ENCODE results near the gene RAMACL. TPM values are rescaled to one million over a fixed set of nuclear protein-coding genes. Genes with fewer than 3 reads are reported as not detected.

RAMACL gene
- total RNA-seq, 1 donor from 2014 or later: 0.12 TPM

DNA sequence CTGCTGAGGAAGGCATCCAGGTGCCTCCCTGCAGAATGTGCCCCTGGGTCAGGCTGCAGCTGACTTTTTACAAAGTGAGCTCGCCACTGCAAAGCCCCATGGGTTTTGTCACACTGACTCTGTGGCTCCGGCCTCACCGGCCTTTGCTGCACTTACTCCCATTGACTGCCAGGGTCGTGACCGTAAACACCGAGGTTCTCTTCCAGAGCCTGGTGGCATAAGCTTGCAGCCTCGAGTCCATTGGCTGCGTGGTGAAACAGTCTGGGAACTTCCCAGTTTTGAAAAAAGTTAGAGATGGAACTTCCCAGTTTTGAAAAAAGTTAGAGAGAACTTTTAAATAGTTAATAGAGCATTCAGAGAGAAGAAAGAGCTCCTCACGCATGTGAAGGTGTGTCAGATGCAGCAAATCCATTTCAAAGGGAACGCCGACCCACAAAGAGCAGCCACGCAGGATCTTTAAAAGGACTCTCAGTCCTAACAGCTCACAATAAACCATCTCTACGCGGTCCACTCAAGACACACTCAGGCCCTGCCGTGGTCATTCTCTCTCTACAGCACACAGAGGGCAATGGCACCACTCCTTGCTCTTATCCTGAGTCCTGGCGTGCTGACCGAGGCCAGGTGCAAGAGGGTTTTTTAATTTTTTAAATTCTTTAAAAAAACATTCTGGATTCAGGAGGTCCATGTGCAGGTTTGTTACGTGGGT is 12.8 kb downstream of the RAMACL start:
- no peak overlapping the region for H3K4me3 ChIP-seq (ENCODE audit: low read depth, low read length)
- no peak for DNase-seq (ENCODE audit: low read depth)
- no peak for TF ChIP-seq CTCF (conservative IDR thresholded peaks at IDR 0.05; ENCODE audit: low read depth, low read length)

- TF ChIP-seq CTCF (conservative IDR thresholded peaks at IDR 0.05; ENCODE audit: low read depth, low read length): no peak
- no peak for DNase-seq (ENCODE audit: low read depth)
Measured at GRCh38 chr6:166572370-166573261, 13.9 kb downstream of the RAMACL start.

GRCh38 chr6:166570929-166571713 is 15.4 kb downstream of the RAMACL start:
- DNase-seq (ENCODE audit: low read depth): no peak
- H3K4me3 ChIP-seq (ENCODE audit: low read depth, low read length): no peak overlapping the region
- TF ChIP-seq CTCF (conservative IDR thresholded peaks at IDR 0.05; ENCODE audit: low read depth, low read length): no peak

More at GRCh38 chr6:166572370-166573261, 13.9 kb downstream of the RAMACL start:
- no peak overlapping the region for H3K4me3 ChIP-seq (ENCODE audit: low read depth, low read length)

DNA sequence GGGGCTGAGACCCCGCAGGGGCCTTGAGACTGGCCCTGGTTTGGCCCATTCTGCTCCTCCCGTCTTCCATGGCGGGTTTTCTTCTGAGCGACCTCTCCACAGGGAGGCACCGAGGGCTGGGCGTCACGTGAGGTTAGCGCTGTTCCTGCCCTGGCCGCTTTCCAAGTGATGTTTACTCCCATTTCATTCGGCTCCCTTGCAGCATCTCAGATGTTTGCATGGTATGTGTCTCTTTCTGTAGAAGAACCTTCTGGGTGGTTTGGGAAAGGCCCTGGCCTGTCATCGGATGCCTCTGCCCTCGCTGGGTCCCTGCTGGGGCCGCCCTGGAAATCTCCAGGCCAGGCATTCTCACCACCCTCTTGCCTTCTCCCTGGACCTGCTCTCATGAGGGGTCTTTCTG is 17.3 kb downstream of the RAMACL start:
- no peak for DNase-seq (ENCODE audit: low read depth)
- no peak for TF ChIP-seq CTCF (conservative IDR thresholded peaks at IDR 0.05; ENCODE audit: low read depth, low read length)
- H3K4me3 ChIP-seq (ENCODE audit: low read depth, low read length): no peak overlapping the region

DNA sequence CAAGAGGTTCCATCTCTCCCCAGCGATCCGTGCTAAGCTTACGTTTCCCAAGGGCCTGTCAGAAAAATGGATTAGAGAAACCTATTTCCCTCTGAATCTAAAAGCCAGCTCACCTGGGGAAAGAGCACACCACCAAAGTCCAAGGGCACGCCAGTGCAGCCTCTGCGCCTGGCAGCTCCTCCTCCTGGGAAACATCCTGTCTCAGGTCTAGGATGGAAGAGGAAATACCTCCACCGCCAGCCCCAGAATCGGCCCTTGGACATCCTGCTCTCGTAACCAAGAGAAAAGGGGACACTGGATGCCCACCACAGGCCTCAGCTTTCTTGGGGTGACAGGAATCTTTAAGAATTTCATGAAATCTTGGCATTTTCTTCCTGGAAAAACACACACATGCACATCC is 18.7 kb downstream of the RAMACL start:
- no peak for DNase-seq (ENCODE audit: low read depth)
- H3K4me3 ChIP-seq (ENCODE audit: low read depth, low read length): no peak overlapping the region
- no peak for TF ChIP-seq CTCF (conservative IDR thresholded peaks at IDR 0.05; ENCODE audit: low read depth, low read length)

- DNase-seq (ENCODE audit: low read depth): peak; percentile 80
- TF ChIP-seq CTCF (conservative IDR thresholded peaks at IDR 0.05; ENCODE audit: low read depth, low read length): no peak
- no peak overlapping the region for H3K4me3 ChIP-seq (ENCODE audit: low read depth, low read length)
Measured at GRCh38 chr6:166567107-166567506, 19.4 kb downstream of the RAMACL start.

All from epithelial cell of proximal tubule (primary cell).